ELR (cell line): ENCODE data around the gene TIMP2.
A peak's percentile ranks its signal among the peaks of the same experiment; 100 is the strongest.
"Not testable (repeated sequence)": the region's sequence is repeated elsewhere in the genome, so short reads cannot be mapped to it uniquely, and the experiment has no call there.

ENCODE experiments used
- DNase-seq: peaks from one replicate; pipeline ENCODE4 v3.0.0-alpha.2; 2015; ENCODE audit warnings: low read depth

Gene TIMP2

GRCh38 chr17:78929908-78930775 is 5.0 kb upstream of the TIMP2 start:
- peak; percentile 64 for DNase-seq

- DNase-seq, result peak; percentile 91
Observed at GRCh38 chr17:78925662-78926555, 722 bp upstream of the TIMP2 start.

GRCh38 chr17:78924481-78925151 is 571 bp downstream of the TIMP2 start:
- DNase-seq, result peak; percentile 65

GRCh38 chr17:78923660-78924453 is 1.3 kb downstream of the TIMP2 start:
- peak; percentile 67 for DNase-seq

GRCh38 chr17:78922816-78923498 is 2.2 kb downstream of the TIMP2 start:
- no peak for DNase-seq

GRCh38 chr17:78921437-78921971 is 3.7 kb downstream of the TIMP2 start:
- DNase-seq, result no peak

GRCh38 chr17:78920528-78920927 is 4.7 kb downstream of the TIMP2 start:
- DNase-seq, result no peak

GRCh38 chr17:78919861-78920450 is 5.2 kb downstream of the TIMP2 start:
- no peak for DNase-seq

GRCh38 chr17:78918979-78919378 is 6.2 kb downstream of the TIMP2 start:
- no peak for DNase-seq

GRCh38 chr17:78917451-78918275 is 7.5 kb downstream of the TIMP2 start:
- no peak for DNase-seq

- DNase-seq, result peak; percentile 65
Observed at GRCh38 chr17:78915872-78916632, 9.1 kb downstream of the TIMP2 start.

- no peak for DNase-seq
Observed at GRCh38 chr17:78913115-78913514, 12.1 kb downstream of the TIMP2 start.

GRCh38 chr17:78912082-78912481 is 13.1 kb downstream of the TIMP2 start:
- DNase-seq, result no peak

GRCh38 chr17:78911543-78911942 is 13.6 kb downstream of the TIMP2 start:
- not testable (repeated sequence) for DNase-seq

- no peak for DNase-seq
Observed at GRCh38 chr17:78910497-78911284, 14.5 kb downstream of the TIMP2 start.

- no peak for DNase-seq
Observed at GRCh38 chr17:78908426-78908825, 16.8 kb downstream of the TIMP2 start.

- DNase-seq, result no peak
Observed at GRCh38 chr17:78905541-78905940, 19.6 kb downstream of the TIMP2 start.

GRCh38 chr17:78905116-78905515 is 20.1 kb downstream of the TIMP2 start:
- no peak for DNase-seq
